NCI-H1105 (cell line): Measurements from ENCODE around the gene NPDC1.

Experiments used
- DNase-seq: peaks from one replicate; lab custom pipeline; 2025; lab: John Stamatoyannopoulos, UW

NPDC1 gene

GRCh38 chr9:136994180-136994887 is 51.6 kb downstream of the NPDC1 start:
- no peak for DNase-seq

- DNase-seq = no peak
These were observed 53.1 kb downstream of the NPDC1 start for GRCh38 chr9:136992819-136993369.

GRCh38 chr9:136991993-136992818 is 53.8 kb downstream of the NPDC1 start, which contains the start of gene PAXX:
TSS of gene PAXX (plus strand) at chr9:136992422. CDS start at chr9:136992444, 22 bp downstream.
- peak; percentile 72 for DNase-seq

GRCh38 chr9:136990242-136990911 is 55.6 kb downstream of the NPDC1 start:
- DNase-seq = no peak
